NT2/D1 (cell line): ENCODE data around the gene CNIH2.

Experiments used
- DNase-seq: peaks from one replicate; pipeline ENCODE4 v3.0.0-alpha.2; 2011; ENCODE audit warnings: low read depth, low spot score
- H3K27me3 ChIP-seq: 2 replicates; pipeline ENCODE4 v1.6.0; 2011; ENCODE audit warnings: mild to moderate bottlenecking; ENCODE audit not compliant: insufficient read length, insufficient read depth
- H3K36me3 ChIP-seq: 2 replicates; pipeline ENCODE4 v1.6.1; 2011; ENCODE audit warnings: mild to moderate bottlenecking, low read length, mixed read lengths; ENCODE audit not compliant: insufficient read depth, insufficient read length
- H3K4me1 ChIP-seq: 2 replicates; pipeline ENCODE4 v1.5.1; 2011; ENCODE audit not compliant: insufficient read depth, insufficient read length
- H3K4me3 ChIP-seq: 2 replicates; pipeline ENCODE4 v1.5.1; 2011; ENCODE audit warnings: low read depth; ENCODE audit not compliant: insufficient read length
- H3K9ac ChIP-seq: 2 replicates; pipeline ENCODE4 v1.6.0; 2011; ENCODE audit warnings: low read depth; ENCODE audit not compliant: insufficient read length
- H3K9me3 ChIP-seq: 2 replicates; pipeline ENCODE4 v1.5.1; 2011; ENCODE audit warnings: mild to moderate bottlenecking, low read length; ENCODE audit not compliant: insufficient read depth
- SUZ12 ChIP-seq: IDR thresholded peaks from 2 replicates; pipeline ENCODE4 v1.6.1; 2011; ENCODE audit not compliant: insufficient read length, insufficient read depth; ENCODE audit errors: extremely low read depth
- YY1 ChIP-seq: IDR thresholded peaks from 2 replicates; pipeline ENCODE4 v1.6.1; 2011; ENCODE audit not compliant: insufficient read length, insufficient read depth
- ZNF274 ChIP-seq: IDR thresholded peaks from 2 replicates; pipeline ENCODE4 v1.6.1; 2011; ENCODE audit warnings: mild to moderate bottlenecking, low read depth, low read length

CNIH2 gene

GRCh38 chr11:66259225-66259624 lies 18.8 kb upstream of the CNIH2 start:
- peaks cover 8% of the 10 kb centered on the region for H3K4me1 ChIP-seq
- TF ChIP-seq SUZ12 (no peak), YY1 (no peak), ZNF274 (no peak)
- H3K27me3 ChIP-seq = peaks cover 10% of the 10 kb centered on the region
- H3K36me3 ChIP-seq = peaks cover 58% of the 10 kb centered on the region
- no peak overlapping the region for H3K9ac ChIP-seq
- no peaks in the 10 kb centered on the region for H3K9me3 ChIP-seq
- H3K4me3 ChIP-seq = peak overlapping the region; percentile 98
- DNase-seq = no peak

- H3K9me3 ChIP-seq = no peaks in the 10 kb centered on the region
- H3K36me3 ChIP-seq = peaks cover 65% of the 10 kb centered on the region
- no peak for TF ChIP-seq ZNF274
- TF ChIP-seq SUZ12 = no peak
- no peak for TF ChIP-seq YY1
- DNase-seq = no peak
- no peak overlapping the region for H3K4me3 ChIP-seq
- peaks cover 10% of the 10 kb centered on the region for H3K27me3 ChIP-seq
- H3K4me1 ChIP-seq = peaks cover 9% of the 10 kb centered on the region
- no peak overlapping the region for H3K9ac ChIP-seq
Measured at GRCh38 chr11:66259956-66260355, 18.0 kb upstream of the CNIH2 start.

DNA sequence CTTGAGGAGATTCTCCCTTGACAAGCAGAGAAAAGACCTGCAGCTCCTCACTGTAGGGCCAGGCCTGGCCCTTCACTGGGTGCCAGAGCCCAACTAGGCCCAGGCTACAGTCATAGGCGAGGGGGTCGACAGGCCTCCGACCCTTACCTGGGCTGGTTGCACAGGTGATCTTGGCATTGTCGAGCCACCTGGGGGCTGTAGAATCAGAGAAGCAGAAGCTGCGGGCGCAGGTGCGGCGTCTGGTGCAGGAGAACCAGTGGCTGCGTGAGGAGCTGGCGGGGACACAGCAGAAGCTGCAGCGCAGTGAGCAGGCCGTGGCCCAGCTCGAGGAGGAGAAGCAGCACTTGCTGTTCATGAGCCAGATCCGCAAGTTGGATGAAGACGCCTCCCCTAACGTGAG lies 16.4 kb upstream of the CNIH2 start:
- Histone ChIP-seq H3K36me3 (peaks cover 81% of the 10 kb centered on the region), H3K9me3 (no peaks in the 10 kb centered on the region), H3K9ac (no peak overlapping the region), H3K4me3 (no peak overlapping the region), H3K4me1 (peaks cover 10% of the 10 kb centered on the region), H3K27me3 (peaks cover 4% of the 10 kb centered on the region)
- DNase-seq = no peak
- TF ChIP-seq SUZ12 (no peak), YY1 (no peak), ZNF274 (no peak)

- Histone ChIP-seq H3K4me1 (peaks cover 13% of the 10 kb centered on the region), H3K36me3 (peaks cover 86% of the 10 kb centered on the region), H3K9ac (no peak overlapping the region), H3K4me3 (no peak overlapping the region), H3K27me3 (no peaks in the 10 kb centered on the region), H3K9me3 (no peaks in the 10 kb centered on the region)
- TF ChIP-seq ZNF274 (no peak), YY1 (no peak), SUZ12 (no peak)
- DNase-seq = no peak
Measured at GRCh38 chr11:66262191-66262590, 15.8 kb upstream of the CNIH2 start.

DNA sequence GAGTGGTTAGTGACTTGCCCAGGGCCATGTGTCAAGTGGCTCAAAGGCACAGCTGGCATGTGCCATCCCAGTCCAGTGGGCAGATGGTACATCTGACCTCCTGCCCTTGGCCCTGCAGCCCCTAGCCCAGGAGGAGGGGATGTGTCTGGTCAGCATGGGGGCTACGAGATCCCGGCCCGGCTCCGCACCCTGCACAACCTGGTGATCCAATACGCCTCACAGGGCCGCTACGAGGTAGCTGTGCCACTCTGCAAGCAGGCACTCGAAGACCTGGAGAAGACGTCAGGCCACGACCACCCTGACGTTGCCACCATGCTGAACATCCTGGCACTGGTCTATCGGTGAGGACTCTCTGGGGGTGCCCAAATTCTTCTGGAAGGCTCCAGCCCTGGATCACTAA lies 15.3 kb upstream of the CNIH2 start:
- no peak for TF ChIP-seq ZNF274
- no peak for DNase-seq
- H3K4me3 ChIP-seq = no peak overlapping the region
- peaks cover 13% of the 10 kb centered on the region for H3K4me1 ChIP-seq
- no peaks in the 10 kb centered on the region for H3K27me3 ChIP-seq
- H3K9me3 ChIP-seq = no peaks in the 10 kb centered on the region
- H3K9ac ChIP-seq = no peak overlapping the region
- peaks cover 86% of the 10 kb centered on the region for H3K36me3 ChIP-seq

DNA sequence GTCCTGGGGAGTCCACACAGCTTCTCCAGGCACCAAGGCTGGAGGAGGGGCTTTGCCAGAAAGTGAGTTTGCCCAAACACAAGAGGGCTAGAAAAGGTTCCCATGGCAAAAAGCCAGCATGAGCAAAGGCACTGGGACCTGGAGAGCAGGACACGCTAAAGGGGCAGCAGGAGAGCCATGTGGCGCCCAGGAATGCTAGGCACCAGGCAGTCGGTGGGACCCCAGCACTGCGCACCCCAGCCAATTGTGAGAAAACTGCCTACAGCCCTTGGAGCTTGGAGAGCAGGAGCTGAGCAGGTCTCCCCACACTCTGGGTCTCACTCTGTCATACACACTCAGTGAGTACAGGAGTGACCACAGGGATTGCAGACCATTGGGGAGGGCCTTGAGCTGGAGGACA lies 14.7 kb upstream of the CNIH2 start:
- Histone ChIP-seq H3K36me3 (peaks cover 86% of the 10 kb centered on the region), H3K27me3 (no peaks in the 10 kb centered on the region), H3K9ac (no peak overlapping the region), H3K4me1 (peaks cover 13% of the 10 kb centered on the region), H3K4me3 (no peak overlapping the region), H3K9me3 (no peaks in the 10 kb centered on the region)
- no peak for DNase-seq
- TF ChIP-seq SUZ12 (no peak), YY1 (no peak), ZNF274 (no peak)

GRCh38 chr11:66263785-66264184 lies 14.2 kb upstream of the CNIH2 start:
- peaks cover 82% of the 10 kb centered on the region for H3K36me3 ChIP-seq
- TF ChIP-seq ZNF274 (no peak), SUZ12 (no peak), YY1 (no peak)
- H3K4me3 ChIP-seq = no peak overlapping the region
- no peaks in the 10 kb centered on the region for H3K9me3 ChIP-seq
- H3K9ac ChIP-seq = no peak overlapping the region
- no peaks in the 10 kb centered on the region for H3K27me3 ChIP-seq
- DNase-seq = no peak
- peaks cover 10% of the 10 kb centered on the region for H3K4me1 ChIP-seq

DNA sequence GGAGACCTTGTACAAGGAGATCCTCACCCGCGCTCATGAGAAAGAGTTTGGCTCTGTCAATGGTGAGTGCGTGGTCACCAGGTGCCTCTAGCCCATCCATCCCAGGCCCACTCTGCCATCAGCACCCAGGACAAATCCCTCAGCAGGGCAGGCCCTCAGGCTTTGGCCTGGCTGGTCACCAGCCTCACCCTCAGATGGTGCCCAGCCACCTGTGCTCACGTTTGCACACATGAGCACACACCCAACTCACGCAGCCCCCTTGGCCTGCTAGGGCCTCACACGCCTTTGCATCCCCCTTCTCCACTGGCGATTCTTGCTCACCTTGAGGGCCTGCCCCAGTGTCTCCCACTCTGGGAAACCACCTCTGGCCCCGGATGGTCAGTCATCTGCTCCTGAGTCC lies 13.6 kb upstream of the CNIH2 start:
- no peak for TF ChIP-seq ZNF274
- H3K9ac ChIP-seq = no peak overlapping the region
- no peak overlapping the region for H3K4me3 ChIP-seq
- DNase-seq = no peak
- peaks cover 10% of the 10 kb centered on the region for H3K4me1 ChIP-seq
- H3K9me3 ChIP-seq = no peaks in the 10 kb centered on the region
- H3K36me3 ChIP-seq = peaks cover 76% of the 10 kb centered on the region
- H3K27me3 ChIP-seq = no peaks in the 10 kb centered on the region
